ENCODE data around the gene MKRN1. TPM values are rescaled to one million over a fixed set of nuclear protein-coding genes. Genes with fewer than 3 reads are reported as not detected.
"Not testable (repeated sequence)": the region's sequence is repeated elsewhere in the genome, so short reads cannot be mapped to it uniquely, and the experiment has no call there.

The MKRN1 gene
- total and polyA plus RNA-seq, 8 donors, result 21.0 to 102 (median 49.8) TPM

- TF ChIP-seq EP300 (IDR thresholded peaks at IDR 0.05) (no peak), POLR2A (IDR thresholded peaks at IDR 0.05) (no peak), POLR2AphosphoS5 (IDR thresholded peaks at IDR 0.05) (no peak), CTCF (IDR thresholded peaks at IDR 0.05) (no peak)
- no peak overlapping the region for H3K4me3 ChIP-seq
- no peaks in the 10 kb centered on the region for H3K27me3 ChIP-seq
- no peak for DNase-seq
- intact Hi-C loops (cut with DNase I; ENCODE audit: low total_unique reads), result no loop called here
- no peaks in the 10 kb centered on the region for H3K36me3 ChIP-seq
- no peaks in the 10 kb centered on the region for H3K4me1 ChIP-seq
- H3K9me3 ChIP-seq, result no peaks in the 10 kb centered on the region
- H3K27ac ChIP-seq, result no peak overlapping the region
- 82 to 95% (median 92%) methylated on average over 4 of the region's 4 CpGs for WGBS, 5 donors
Observed at GRCh38 chr7:140418653-140419052, 60.7 kb downstream of the MKRN1 start.

DNA sequence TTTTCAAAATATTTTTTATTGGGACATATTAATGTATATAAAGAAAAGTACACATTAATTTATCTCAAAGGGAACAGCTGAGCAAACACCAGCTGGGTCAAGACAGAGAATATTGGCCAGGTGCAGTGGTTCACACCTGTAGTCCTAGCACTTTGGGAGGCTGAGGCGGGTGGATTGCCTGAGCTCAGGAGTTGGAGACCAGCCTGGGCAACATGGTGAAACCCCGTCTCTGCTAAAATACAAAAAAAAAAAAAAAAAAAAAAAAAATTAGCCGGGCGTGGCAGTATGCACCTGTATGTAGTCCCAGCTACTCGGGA is 61.2 kb downstream of the MKRN1 start:
- H3K27ac ChIP-seq; H3K9me3 ChIP-seq; intact Hi-C loops (cut with DNase I; ENCODE audit: low total_unique reads); H3K4me3 ChIP-seq; H3K4me1 ChIP-seq; H3K36me3 ChIP-seq; H3K27me3 ChIP-seq: not testable (repeated sequence)
- 55 to 72% (median 61%) methylated on average over 5 of the region's 5 CpGs for WGBS, 5 donors
- peak; percentile 36 to 41 for DNase-seq

GRCh38 chr7:140417456-140418155 is 61.7 kb downstream of the MKRN1 start:
- no peak for DNase-seq
- H3K4me1 ChIP-seq, result no peaks in the 10 kb centered on the region
- no peaks in the 10 kb centered on the region for H3K9me3 ChIP-seq
- no peak for TF ChIP-seq POLR2AphosphoS5 (IDR thresholded peaks at IDR 0.05)
- H3K27ac ChIP-seq, result no peak overlapping the region
- H3K27me3 ChIP-seq, result no peaks in the 10 kb centered on the region
- intact Hi-C loops (cut with DNase I; ENCODE audit: low total_unique reads), result no loop called here
- H3K4me3 ChIP-seq, result no peak overlapping the region
- 70 to 82% (median 76%) methylated on average over 8 of the region's 8 CpGs for WGBS, 5 donors
- H3K36me3 ChIP-seq, result peaks cover 0 to 6% (median 0%) of the 10 kb centered on the region in 4 donors

DNA sequence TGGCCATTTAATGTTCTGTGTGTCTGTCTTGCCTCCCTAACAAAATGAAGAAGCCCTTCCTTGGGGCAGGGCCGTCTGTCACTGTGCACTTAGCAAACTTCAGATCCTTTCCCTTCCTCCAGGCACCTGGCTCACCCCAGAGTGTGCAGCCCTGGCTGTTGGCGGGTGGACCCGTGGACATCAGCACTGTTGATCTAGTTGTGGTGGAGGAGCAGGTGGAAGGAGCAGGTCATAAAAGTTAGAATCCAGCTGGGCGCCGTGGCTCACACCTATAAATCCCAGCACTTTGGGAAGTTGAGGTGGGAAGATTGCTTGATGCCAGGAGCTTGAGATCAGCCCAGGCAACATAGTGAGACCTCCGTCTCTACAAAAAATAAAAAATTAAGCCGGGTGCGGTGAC is 62.7 kb downstream of the MKRN1 start:
- WGBS, 5 donors, result 77 to 90% (median 83%) methylated on average over 8 of the region's 8 CpGs
- TF ChIP-seq CTCF (IDR thresholded peaks at IDR 0.05), result no peak
- TF ChIP-seq EP300 (IDR thresholded peaks at IDR 0.05), result no peak
- no peak for TF ChIP-seq POLR2A (IDR thresholded peaks at IDR 0.05)
- TF ChIP-seq POLR2AphosphoS5 (IDR thresholded peaks at IDR 0.05), result no peak
- intact Hi-C loops (cut with DNase I; ENCODE audit: low total_unique reads), result no loop called here
- Histone ChIP-seq H3K9me3 (no peaks in the 10 kb centered on the region), H3K27ac (no peak overlapping the region), H3K27me3 (no peaks in the 10 kb centered on the region), H3K36me3 (peaks cover 0 to 6% (median 2%) of the 10 kb centered on the region in 4 donors), H3K4me3 (no peak overlapping the region), H3K4me1 (no peaks in the 10 kb centered on the region)
- DNase-seq, result no peak

DNA sequence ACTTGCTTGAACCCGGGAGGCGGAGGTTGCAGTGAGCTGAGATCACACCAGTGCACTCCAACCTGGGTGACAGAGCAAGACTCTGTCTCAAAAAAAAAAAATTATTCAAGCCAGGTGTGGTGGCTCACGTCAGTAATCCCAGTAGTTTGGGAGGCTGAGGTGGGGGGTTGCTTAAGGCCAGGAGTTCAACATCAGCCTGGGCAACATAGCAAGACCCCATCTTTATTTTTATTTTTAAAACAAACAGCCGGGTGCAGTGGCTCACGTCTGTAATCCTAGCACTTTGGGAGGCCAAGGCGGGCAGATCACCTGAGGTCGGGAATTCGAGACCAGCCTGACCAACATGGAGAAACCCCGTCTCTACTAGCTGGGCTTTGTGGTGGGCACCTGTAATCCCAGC is 63.5 kb downstream of the MKRN1 start:
- intact Hi-C loops (cut with DNase I; ENCODE audit: low total_unique reads); H3K9me3 ChIP-seq; H3K4me1 ChIP-seq; H3K27me3 ChIP-seq; H3K36me3 ChIP-seq; DNase-seq; H3K27ac ChIP-seq; H3K4me3 ChIP-seq: not testable (repeated sequence)
- 89 to 97% (median 93%) methylated on average over 9 of the region's 9 CpGs for WGBS, 5 donors

GRCh38 chr7:140415361-140415760 is 63.9 kb downstream of the MKRN1 start:
- TF ChIP-seq POLR2A (IDR thresholded peaks at IDR 0.05) (no peak), POLR2AphosphoS5 (IDR thresholded peaks at IDR 0.05) (no peak), EP300 (IDR thresholded peaks at IDR 0.05) (no peak), CTCF (IDR thresholded peaks at IDR 0.05) (no peak)
- WGBS, 5 donors, result 87 to 96% (median 91%) methylated on average over 3 of the region's 3 CpGs
- H3K9me3 ChIP-seq, result no peaks in the 10 kb centered on the region
- peaks cover 0 to 10% (median 3%) of the 10 kb centered on the region in 4 donors for H3K36me3 ChIP-seq
- no peaks in the 10 kb centered on the region for H3K4me1 ChIP-seq
- H3K4me3 ChIP-seq, result no peak overlapping the region
- H3K27me3 ChIP-seq, result no peaks in the 10 kb centered on the region
- intact Hi-C loops (cut with DNase I; ENCODE audit: low total_unique reads), result no loop called here
- no peak overlapping the region for H3K27ac ChIP-seq
- no peak for DNase-seq

Measured in stomach (tissue), 9 donors.